ENCODE measurements around the gene CMIP.

The CMIP gene

DNA sequence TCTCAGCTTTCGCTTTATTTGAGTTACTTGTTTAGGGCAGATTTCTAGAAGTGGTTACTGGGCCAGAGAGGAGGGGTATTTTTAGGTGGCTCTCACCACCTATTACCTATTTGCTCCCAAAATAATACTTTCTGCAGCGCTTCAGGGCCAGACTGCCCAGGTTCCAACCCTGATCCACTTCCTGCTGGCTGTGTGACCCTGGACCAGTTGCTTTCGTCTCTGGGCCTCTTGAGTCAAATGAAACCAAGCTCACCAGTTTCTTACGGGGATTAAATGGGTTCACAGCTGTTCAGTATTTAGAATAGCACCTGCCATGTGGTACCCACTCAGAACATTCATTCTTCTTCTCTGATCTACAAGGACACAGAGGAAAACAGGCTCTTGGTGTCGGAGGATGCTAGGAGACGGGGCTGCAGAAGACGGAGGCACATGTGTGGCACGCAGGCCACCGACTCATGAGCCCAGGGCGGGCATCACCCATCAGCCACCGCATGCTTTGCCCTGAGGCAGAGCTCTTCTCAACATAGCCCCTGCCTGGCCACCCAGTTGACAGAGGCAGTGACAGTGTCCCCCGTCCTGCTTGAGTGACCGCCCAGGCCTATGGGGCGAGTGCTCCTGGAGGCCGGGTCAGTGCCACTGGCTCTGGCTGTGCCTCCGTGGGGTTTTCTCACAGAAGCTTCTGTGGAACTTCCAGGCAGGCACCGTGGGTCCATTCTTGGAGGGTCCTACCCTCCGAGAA is 185.5 kb downstream of the CMIP start:
- peak overlapping the region in 1 of 2 experiments; percentile 27 for H3K27ac ChIP-seq (ENCODE audit: insufficient read depth in 1 of 2, low read depth in 1 of 2, low read length in 2 of 2, poor library complexity in 1 of 2, severe bottlenecking in 2 of 2)
- CTCF ChIA-PET: interaction anchor here (1.0 to 2.8 kb wide), 5 partner anchors 8 to 126 kb away, joined by 3 to 19 read pairs (median 3); no protein-coding TSS in a partner anchor
- peaks cover 17 to 71% (median 66%) of the 10 kb centered on the region in 4 experiments for H3K4me1 ChIP-seq (ENCODE audit: control extremely low read depth in 1 of 4, control insufficient read depth in 4 of 4, insufficient read depth in 4 of 4, low read length in 3 of 4)
- H3K27me3 ChIP-seq (replicated peaks in 2 of 5; ENCODE audit: control insufficient read depth in 4 of 5, insufficient read depth in 5 of 5, low read length in 4 of 5): no peaks in the 10 kb centered on the region
- POLR2A ChIA-PET: no interaction called here
- DNase-seq: no peak
- no peaks in the 10 kb centered on the region for H3K36me3 ChIP-seq (ENCODE audit: control insufficient read depth in 4 of 4, insufficient read depth in 4 of 4, low read length in 3 of 4)
- WGBS (ENCODE audit: insufficient coverage): 98% methylated on average over 14 of the region's 18 CpGs
- H3K9me3 ChIP-seq (ENCODE audit: control extremely low read depth in 1 of 5, control insufficient read depth in 4 of 5, insufficient read depth in 2 of 5, low read depth in 1 of 5, low read length in 4 of 5): no peaks in the 10 kb centered on the region
- H3K4me3 ChIP-seq (ENCODE audit: control insufficient read depth in 1 of 7, extremely low read depth in 1 of 7, insufficient read depth in 4 of 7, low read depth in 2 of 7, low read length in 6 of 7): no peak overlapping the region

DNA sequence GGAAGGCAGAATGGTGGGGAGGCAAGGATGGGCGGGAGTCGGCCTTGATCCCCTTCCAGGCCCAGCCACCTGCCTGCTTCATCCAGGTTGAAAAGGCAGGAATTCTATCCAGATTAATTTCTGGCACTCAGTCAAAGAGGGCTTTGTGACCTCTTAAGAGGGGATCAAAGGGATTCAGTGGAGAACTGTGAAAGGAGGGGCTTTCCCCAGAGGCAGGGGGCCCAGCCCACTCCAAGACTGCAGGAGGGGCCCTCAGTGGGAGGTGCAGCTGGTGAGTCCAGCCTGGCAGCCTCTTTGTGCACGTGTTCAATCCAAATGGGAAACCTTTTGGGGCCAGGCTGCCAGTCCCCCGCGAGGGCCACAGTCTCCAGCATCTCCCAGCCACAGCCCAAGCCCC is 186.0 kb downstream of the CMIP start:
- WGBS (ENCODE audit: insufficient coverage): 100% methylated on average over 5 of the region's 5 CpGs
- peak overlapping the region in 1 of 2 experiments; percentile 27 for H3K27ac ChIP-seq (ENCODE audit: insufficient read depth in 1 of 2, low read depth in 1 of 2, low read length in 2 of 2, poor library complexity in 1 of 2, severe bottlenecking in 2 of 2)
- no peaks in the 10 kb centered on the region for H3K36me3 ChIP-seq (ENCODE audit: control insufficient read depth in 4 of 4, insufficient read depth in 4 of 4, low read length in 3 of 4)
- H3K27me3 ChIP-seq (replicated peaks in 2 of 5; ENCODE audit: control insufficient read depth in 4 of 5, insufficient read depth in 5 of 5, low read length in 4 of 5): no peaks in the 10 kb centered on the region
- ChIA-PET POLR2A (no interaction called here), CTCF (interaction anchor here (1.3 to 2.8 kb wide), 4 partner anchors 8 to 69 kb away, joined by 3 to 19 read pairs (median 8); no protein-coding TSS in a partner anchor)
- H3K4me1 ChIP-seq (ENCODE audit: control extremely low read depth in 1 of 4, control insufficient read depth in 4 of 4, insufficient read depth in 4 of 4, low read length in 3 of 4): peaks cover 23 to 71% (median 66%) of the 10 kb centered on the region in 4 experiments
- no peaks in the 10 kb centered on the region for H3K9me3 ChIP-seq (ENCODE audit: control extremely low read depth in 1 of 5, control insufficient read depth in 4 of 5, insufficient read depth in 2 of 5, low read depth in 1 of 5, low read length in 4 of 5)
- no peak for DNase-seq
- H3K4me3 ChIP-seq (ENCODE audit: control insufficient read depth in 1 of 7, extremely low read depth in 1 of 7, insufficient read depth in 4 of 7, low read depth in 2 of 7, low read length in 6 of 7): no peak overlapping the region

DNA sequence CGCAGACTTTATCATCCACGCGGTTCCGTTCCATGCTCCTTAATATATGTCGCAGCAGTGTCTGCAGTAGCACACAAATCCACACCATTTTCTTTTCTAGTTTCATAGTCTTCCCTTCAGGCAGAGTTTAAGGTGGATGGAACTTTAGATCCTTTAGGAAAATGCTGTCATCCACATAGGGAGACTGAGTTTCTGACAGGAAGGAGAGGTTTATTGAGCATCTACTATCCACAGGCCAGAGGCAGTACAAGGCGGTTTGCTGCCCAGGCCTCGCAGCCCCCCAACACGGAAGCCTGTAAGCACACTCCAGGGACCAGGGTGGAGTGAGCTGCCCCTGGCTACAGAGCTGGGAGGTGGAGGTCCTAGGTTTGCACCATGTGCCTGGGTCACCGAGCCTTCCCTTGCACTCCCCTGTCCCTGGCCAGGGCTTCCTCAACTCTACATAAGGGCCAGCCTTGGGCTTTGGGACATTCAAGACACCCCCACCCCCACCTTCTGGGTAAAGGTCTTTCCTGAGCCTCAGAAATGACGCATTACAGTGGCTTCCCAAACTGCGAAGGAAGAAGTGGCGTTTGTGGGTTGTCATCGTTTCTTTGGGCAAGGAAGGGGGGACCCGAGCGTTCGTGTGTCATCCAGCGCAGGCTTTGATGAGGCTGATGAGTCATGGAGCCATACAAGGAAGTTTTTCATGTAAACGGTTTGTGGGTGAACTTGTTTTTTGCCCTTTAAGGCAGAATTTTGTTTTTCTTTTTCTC is 188.0 kb downstream of the CMIP start:
- peak overlapping the region in 3 of 7 experiments; percentile 12 to 49 (median 29) for H3K4me3 ChIP-seq (ENCODE audit: control insufficient read depth in 1 of 7, extremely low read depth in 1 of 7, insufficient read depth in 4 of 7, low read depth in 2 of 7, low read length in 6 of 7)
- no peaks in the 10 kb centered on the region for H3K27me3 ChIP-seq (replicated peaks in 2 of 5; ENCODE audit: control insufficient read depth in 4 of 5, insufficient read depth in 5 of 5, low read length in 4 of 5)
- peak; percentile 98 to 99 (median 99) for DNase-seq
- POLR2A ChIA-PET: interaction anchor here (1.0 to 2.3 kb wide), 2 partner anchors 8 to 54 kb away, joined by 3 to 16 read pairs; no protein-coding TSS in a partner anchor
- CTCF ChIA-PET: interaction anchor here (1.0 to 2.8 kb wide), 3 partner anchors 10 to 64 kb away, joined by 3 to 19 read pairs (median 14); no protein-coding TSS in a partner anchor
- H3K4me1 ChIP-seq (ENCODE audit: control extremely low read depth in 1 of 4, control insufficient read depth in 4 of 4, insufficient read depth in 4 of 4, low read length in 3 of 4): peaks cover 23 to 74% (median 71%) of the 10 kb centered on the region in 4 experiments
- H3K9me3 ChIP-seq (ENCODE audit: control extremely low read depth in 1 of 5, control insufficient read depth in 4 of 5, insufficient read depth in 2 of 5, low read depth in 1 of 5, low read length in 4 of 5): no peaks in the 10 kb centered on the region
- no peaks in the 10 kb centered on the region for H3K36me3 ChIP-seq (ENCODE audit: control insufficient read depth in 4 of 4, insufficient read depth in 4 of 4, low read length in 3 of 4)
- 37% methylated on average over 13 of the region's 18 CpGs for WGBS (ENCODE audit: insufficient coverage)
- peak overlapping the region; percentile 96 to 98 for H3K27ac ChIP-seq (ENCODE audit: insufficient read depth in 1 of 2, low read depth in 1 of 2, low read length in 2 of 2, poor library complexity in 1 of 2, severe bottlenecking in 2 of 2)

DNA sequence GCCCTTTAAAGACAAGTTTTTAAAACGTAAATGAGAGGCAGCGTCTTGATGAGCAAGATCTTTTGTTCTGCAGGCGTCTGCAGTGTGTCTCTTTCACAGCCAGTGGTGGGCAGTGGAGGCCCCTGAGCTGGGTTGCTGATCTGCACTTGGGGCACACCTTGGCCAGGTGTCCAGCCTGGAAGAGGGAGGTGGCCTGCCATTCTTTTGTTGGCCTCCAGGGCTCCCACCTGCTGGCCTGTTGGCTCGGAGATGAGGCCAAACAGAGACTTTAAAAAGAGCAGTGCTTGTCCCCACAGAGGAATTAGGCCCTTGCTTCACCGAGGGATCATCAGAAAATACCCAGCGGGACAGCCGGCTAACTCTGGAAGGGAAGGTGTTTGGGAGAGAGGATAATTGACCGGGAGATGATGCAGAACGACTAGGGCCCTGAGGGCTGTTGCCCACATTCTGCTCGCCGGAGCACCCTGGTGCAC is 188.6 kb downstream of the CMIP start:
- POLR2A ChIA-PET: interaction anchor here (1.0 to 2.3 kb wide), 2 partner anchors 8 to 53 kb away, joined by 3 to 16 read pairs; no protein-coding TSS in a partner anchor
- WGBS (ENCODE audit: insufficient coverage): 66% methylated on average over 9 of the region's 11 CpGs
- DNase-seq: no peak
- CTCF ChIA-PET: interaction anchor here (1.9 to 8.8 kb wide), 2 partner anchors 10 to 22 kb away, joined by 5 to 69 read pairs; no protein-coding TSS in a partner anchor
- Histone ChIP-seq H3K27me3 (replicated peaks in 2 of 5; ENCODE audit: control insufficient read depth in 4 of 5, insufficient read depth in 5 of 5, low read length in 4 of 5) (no peaks in the 10 kb centered on the region), H3K27ac (ENCODE audit: insufficient read depth in 1 of 2, low read depth in 1 of 2, low read length in 2 of 2, poor library complexity in 1 of 2, severe bottlenecking in 2 of 2) (peak overlapping the region; percentile 96 to 98), H3K4me3 (ENCODE audit: control insufficient read depth in 1 of 7, extremely low read depth in 1 of 7, insufficient read depth in 4 of 7, low read depth in 2 of 7, low read length in 6 of 7) (peak overlapping the region in 4 of 7 experiments; percentile 12 to 60 (median 22)), H3K4me1 (ENCODE audit: control extremely low read depth in 1 of 4, control insufficient read depth in 4 of 4, insufficient read depth in 4 of 4, low read length in 3 of 4) (peaks cover 23 to 75% (median 72%) of the 10 kb centered on the region in 4 experiments), H3K9me3 (ENCODE audit: control extremely low read depth in 1 of 5, control insufficient read depth in 4 of 5, insufficient read depth in 2 of 5, low read depth in 1 of 5, low read length in 4 of 5) (no peaks in the 10 kb centered on the region), H3K36me3 (ENCODE audit: control insufficient read depth in 4 of 4, insufficient read depth in 4 of 4, low read length in 3 of 4) (no peaks in the 10 kb centered on the region)

DNA sequence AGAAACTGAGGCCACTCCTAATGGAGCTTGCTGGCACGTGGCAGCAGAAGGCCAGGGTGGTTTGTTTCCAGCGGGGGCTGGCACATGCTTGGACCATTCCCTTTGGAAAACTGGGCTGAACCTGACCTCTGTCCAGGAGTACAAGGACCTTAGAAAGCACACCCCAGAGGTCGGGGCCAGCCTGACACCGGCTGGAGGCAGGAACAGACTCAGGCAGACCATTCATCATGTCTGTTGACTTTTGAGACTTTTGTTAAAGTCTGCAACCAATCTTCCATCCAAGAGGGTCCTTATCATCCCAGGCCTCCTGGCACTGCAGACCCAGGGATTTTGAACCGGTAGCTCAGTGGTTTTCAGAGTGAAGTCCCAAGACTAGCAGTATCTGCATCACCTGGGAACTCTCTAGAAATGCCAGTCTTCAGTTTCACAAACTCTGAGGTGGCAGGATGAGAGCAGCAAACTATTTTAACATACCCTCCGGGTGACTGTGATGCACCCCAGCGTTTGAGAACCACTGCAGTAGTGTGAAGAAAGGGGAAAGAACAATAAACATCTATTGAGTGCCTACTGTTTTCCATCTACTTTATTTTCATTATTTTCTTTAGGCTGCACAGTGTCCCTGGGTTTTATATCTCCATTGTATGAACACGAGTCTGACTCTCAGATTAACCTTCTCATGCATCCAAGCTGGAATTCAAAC is 189.2 kb downstream of the CMIP start:
- DNase-seq: peak in 2 of 3 donors; percentile 49 to 67
- ChIA-PET CTCF (interaction anchor here (0.7 to 8.8 kb wide), 5 partner anchors 11 to 60 kb away, joined by 3 to 69 read pairs (median 5); no protein-coding TSS in a partner anchor), POLR2A (interaction anchor here (0.7 to 2.3 kb wide), 4 partner anchors 9 to 53 kb away, joined by 3 to 16 read pairs (median 3); no protein-coding TSS in a partner anchor)
- Histone ChIP-seq H3K4me3 (ENCODE audit: control insufficient read depth in 1 of 7, extremely low read depth in 1 of 7, insufficient read depth in 4 of 7, low read depth in 2 of 7, low read length in 6 of 7) (peak overlapping the region in 3 of 7 experiments; percentile 15 to 60 (median 43)), H3K27me3 (replicated peaks in 2 of 5; ENCODE audit: control insufficient read depth in 4 of 5, insufficient read depth in 5 of 5, low read length in 4 of 5) (no peaks in the 10 kb centered on the region), H3K27ac (ENCODE audit: insufficient read depth in 1 of 2, low read depth in 1 of 2, low read length in 2 of 2, poor library complexity in 1 of 2, severe bottlenecking in 2 of 2) (peak overlapping the region; percentile 96 to 98), H3K36me3 (ENCODE audit: control insufficient read depth in 4 of 4, insufficient read depth in 4 of 4, low read length in 3 of 4) (no peaks in the 10 kb centered on the region), H3K4me1 (ENCODE audit: control extremely low read depth in 1 of 4, control insufficient read depth in 4 of 4, insufficient read depth in 4 of 4, low read length in 3 of 4) (peaks cover 23 to 76% (median 75%) of the 10 kb centered on the region in 4 experiments), H3K9me3 (ENCODE audit: control extremely low read depth in 1 of 5, control insufficient read depth in 4 of 5, insufficient read depth in 2 of 5, low read depth in 1 of 5, low read length in 4 of 5) (no peaks in the 10 kb centered on the region)
- WGBS (ENCODE audit: insufficient coverage): 57% methylated on average over 5 of the region's 8 CpGs

DNA sequence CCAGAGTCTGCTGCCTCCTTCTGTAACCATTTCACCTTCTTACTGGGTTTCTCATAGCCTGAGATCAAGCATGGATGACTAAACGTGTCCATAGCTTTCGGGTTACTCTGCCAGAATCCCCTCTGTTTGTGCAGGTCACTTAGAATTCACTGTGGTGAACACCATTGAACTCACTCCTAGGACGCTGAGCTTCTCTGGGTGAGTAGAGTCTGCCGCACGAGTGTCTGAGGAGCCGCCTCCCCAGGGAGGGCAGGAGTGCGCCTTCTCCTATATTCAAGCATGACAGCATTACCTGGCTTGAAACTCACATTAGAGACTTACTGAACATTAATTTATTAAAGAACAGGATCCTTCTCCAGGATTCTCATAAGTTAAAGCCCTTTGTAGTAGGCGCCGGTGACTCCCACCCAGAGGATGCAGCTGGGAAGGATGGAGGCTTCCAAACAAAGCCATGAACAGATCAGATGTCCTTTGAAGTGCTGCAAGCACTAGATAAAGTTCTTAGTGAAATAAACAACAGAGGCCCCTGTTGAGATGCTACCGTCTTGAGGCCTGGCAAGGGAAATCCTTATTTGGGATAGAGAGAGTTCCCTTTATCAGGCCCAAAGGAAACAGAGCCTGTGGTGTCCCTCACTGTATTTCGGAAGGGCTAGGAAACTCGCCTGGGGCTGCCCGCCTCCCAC is 189.9 kb downstream of the CMIP start:
- peak overlapping the region in 3 of 7 experiments; percentile 36 to 60 (median 43) for H3K4me3 ChIP-seq (ENCODE audit: control insufficient read depth in 1 of 7, extremely low read depth in 1 of 7, insufficient read depth in 4 of 7, low read depth in 2 of 7, low read length in 6 of 7)
- ChIA-PET POLR2A (interaction anchor here (0.7 to 2.3 kb wide), 4 partner anchors 10 to 51 kb away, joined by 3 to 16 read pairs (median 4); no protein-coding TSS in a partner anchor), CTCF (interaction anchor here (0.7 to 8.8 kb wide), 5 partner anchors 11 to 59 kb away, joined by 3 to 69 read pairs (median 5); no protein-coding TSS in a partner anchor)
- H3K36me3 ChIP-seq (ENCODE audit: control insufficient read depth in 4 of 4, insufficient read depth in 4 of 4, low read length in 3 of 4): no peaks in the 10 kb centered on the region
- peak; percentile 85 to 97 (median 95) for DNase-seq
- H3K27me3 ChIP-seq (replicated peaks in 2 of 5; ENCODE audit: control insufficient read depth in 4 of 5, insufficient read depth in 5 of 5, low read length in 4 of 5): no peaks in the 10 kb centered on the region
- H3K4me1 ChIP-seq (ENCODE audit: control extremely low read depth in 1 of 4, control insufficient read depth in 4 of 4, insufficient read depth in 4 of 4, low read length in 3 of 4): peaks cover 23 to 81% (median 79%) of the 10 kb centered on the region in 4 experiments
- 20% methylated on average over 11 of the region's 13 CpGs for WGBS (ENCODE audit: insufficient coverage)
- H3K27ac ChIP-seq (ENCODE audit: insufficient read depth in 1 of 2, low read depth in 1 of 2, low read length in 2 of 2, poor library complexity in 1 of 2, severe bottlenecking in 2 of 2): peak overlapping the region; percentile 65 to 98
- no peaks in the 10 kb centered on the region for H3K9me3 ChIP-seq (ENCODE audit: control extremely low read depth in 1 of 5, control insufficient read depth in 4 of 5, insufficient read depth in 2 of 5, low read depth in 1 of 5, low read length in 4 of 5)

Measured in common myeloid progenitor, CD34-positive (primary cell).